ENCODE results near the gene PAK4. TPM values are rescaled to one million over a fixed set of nuclear protein-coding genes. Genes with fewer than 3 reads are reported as not detected.

PAK4 gene
- total and polyA plus RNA-seq, 9 of the 15 experiments (the other 6 are each of a cell fraction or from before 2014, with no cell fraction given) = 0.21 to 33.5 (median 5.8) TPM

- TF ChIP-seq RBM25 (IDR thresholded peaks at IDR 0.05; ENCODE audit: low read depth, low read length, severe bottlenecking) (peak; percentile 54), MCM5 (IDR thresholded peaks at IDR 0.05; ENCODE audit: low read depth) (no peak), MXD1 (CRISPR knock-in tag; IDR thresholded peaks at IDR 0.05; ENCODE audit: borderline replicate concordance, poor library complexity, severe bottlenecking) (no peak), CREBBP (IDR thresholded peaks at IDR 0.05; ENCODE audit: low read depth, low read length) (no peak), KDM1A (IDR thresholded peaks at IDR 0.05) (peak in 1 of 2 experiments; percentile 74; a peak in 2 of 4 replicates), CEBPG (CRISPR knock-in tag; IDR thresholded peaks at IDR 0.05) (peak; percentile 77), CEBPG (tag; conservative IDR thresholded peaks at IDR 0.05 in 1 of 2, IDR thresholded peaks at IDR 0.05 in 1 of 2) (peak in 1 of 2 experiments; percentile 49; a peak in 1 of 4 replicates), ZFP1 (CRISPR knock-in tag; IDR thresholded peaks at IDR 0.05) (no peak), U2AF2 (optimal IDR thresholded peaks at IDR 0.05; ENCODE audit: low read depth, low read length) (no peak), HDAC2 (IDR thresholded peaks at IDR 0.05) (0 out of 2 replicates have a peak, but pooled peaks have one; percentile 50), ZNF77 (CRISPR knock-in tag; IDR thresholded peaks at IDR 0.05) (no peak), ZBTB2 (IDR thresholded peaks at IDR 0.05) (no peak), KLF1 (tag; IDR thresholded peaks at IDR 0.05) (no peak), GABPB2 (CRISPR knock-in tag; conservative IDR thresholded peaks at IDR 0.05) (no peak), PTTG1 (tag; IDR thresholded peaks at IDR 0.05; ENCODE audit: low read depth) (no peak), SRSF7 (optimal IDR thresholded peaks at IDR 0.05; ENCODE audit: low read depth, low read length) (no peak), BCOR (IDR thresholded peaks at IDR 0.05) (peak; percentile 86)
- TF ChIP-seq, protein P1, sequence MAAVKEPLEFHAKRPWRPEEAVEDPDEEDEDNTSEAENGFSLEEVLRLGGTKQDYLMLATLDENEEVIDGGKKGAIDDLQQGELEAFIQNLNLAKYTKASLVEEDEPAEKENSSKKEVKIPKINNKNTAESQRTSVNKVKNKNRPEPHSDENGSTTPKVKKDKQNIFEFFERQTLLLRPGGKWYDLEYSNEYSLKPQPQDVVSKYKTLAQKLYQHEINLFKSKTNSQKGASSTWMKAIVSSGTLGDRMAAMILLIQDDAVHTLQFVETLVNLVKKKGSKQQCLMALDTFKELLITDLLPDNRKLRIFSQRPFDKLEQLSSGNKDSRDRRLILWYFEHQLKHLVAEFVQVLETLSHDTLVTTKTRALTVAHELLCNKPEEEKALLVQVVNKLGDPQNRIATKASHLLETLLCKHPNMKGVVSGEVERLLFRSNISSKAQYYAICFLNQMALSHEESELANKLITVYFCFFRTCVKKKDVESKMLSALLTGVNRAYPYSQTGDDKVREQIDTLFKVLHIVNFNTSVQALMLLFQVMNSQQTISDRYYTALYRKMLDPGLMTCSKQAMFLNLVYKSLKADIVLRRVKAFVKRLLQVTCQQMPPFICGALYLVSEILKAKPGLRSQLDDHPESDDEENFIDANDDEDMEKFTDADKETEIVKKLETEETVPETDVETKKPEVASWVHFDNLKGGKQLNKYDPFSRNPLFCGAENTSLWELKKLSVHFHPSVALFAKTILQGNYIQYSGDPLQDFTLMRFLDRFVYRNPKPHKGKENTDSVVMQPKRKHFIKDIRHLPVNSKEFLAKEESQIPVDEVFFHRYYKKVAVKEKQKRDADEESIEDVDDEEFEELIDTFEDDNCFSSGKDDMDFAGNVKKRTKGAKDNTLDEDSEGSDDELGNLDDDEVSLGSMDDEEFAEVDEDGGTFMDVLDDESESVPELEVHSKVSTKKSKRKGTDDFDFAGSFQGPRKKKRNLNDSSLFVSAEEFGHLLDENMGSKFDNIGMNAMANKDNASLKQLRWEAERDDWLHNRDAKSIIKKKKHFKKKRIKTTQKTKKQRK (IDR thresholded peaks at IDR 0.05; ENCODE audit: borderline replicate concordance, low read depth, low read length) = no peak
- TF ChIP-seq, protein P2, sequence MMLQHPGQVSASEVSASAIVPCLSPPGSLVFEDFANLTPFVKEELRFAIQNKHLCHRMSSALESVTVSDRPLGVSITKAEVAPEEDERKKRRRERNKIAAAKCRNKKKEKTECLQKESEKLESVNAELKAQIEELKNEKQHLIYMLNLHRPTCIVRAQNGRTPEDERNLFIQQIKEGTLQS (IDR thresholded peaks at IDR 0.05) = 0 out of 2 replicates have a peak, but pooled peaks have one; percentile 41
- TF ChIP-seq, protein P2 (CRISPR knock-in tag; conservative IDR thresholded peaks at IDR 0.05) = no peak
Observed at GRCh38 chr19:39207293-39207836, 81.8 kb downstream of the PAK4 start (continued).
